Measurements from ENCODE around the gene RHO. TPM values are rescaled to one million over a fixed set of nuclear protein-coding genes. Genes with fewer than 3 reads are reported as not detected.

RHO gene
- total RNA-seq, 1 donor, result not detected

DNA sequence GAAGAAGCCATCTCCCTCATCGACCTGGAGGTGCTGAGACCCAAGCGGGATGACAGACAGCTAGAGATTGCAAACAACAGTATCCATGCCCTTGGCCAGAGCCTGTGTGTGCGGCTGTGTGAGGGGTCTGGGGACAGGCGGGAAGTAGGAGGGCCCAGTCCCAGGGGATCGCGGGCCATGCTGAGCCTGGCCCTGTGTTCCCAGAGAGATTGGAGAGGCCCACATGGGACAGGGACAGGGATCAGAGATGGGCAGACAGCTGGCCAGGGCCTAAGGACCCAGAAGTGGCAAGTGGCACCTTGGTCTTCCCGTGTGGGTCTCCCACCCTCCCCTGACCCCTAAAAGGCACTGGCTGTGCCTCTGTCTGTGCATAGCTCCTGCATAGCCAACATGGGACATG is 10.9 kb upstream of the RHO start:
- no peak overlapping the region for H3K27ac ChIP-seq (ENCODE audit: low read depth, low read length)
- H3K4me2 ChIP-seq (ENCODE audit: insufficient read depth, low read length), result no peak overlapping the region
- H4K20me1 ChIP-seq (ENCODE audit: insufficient read depth, low read length), result no peaks in the 10 kb centered on the region
- no peaks in the 10 kb centered on the region for H3K4me1 ChIP-seq (ENCODE audit: insufficient read depth, low read length)
- TF ChIP-seq, protein P1, sequence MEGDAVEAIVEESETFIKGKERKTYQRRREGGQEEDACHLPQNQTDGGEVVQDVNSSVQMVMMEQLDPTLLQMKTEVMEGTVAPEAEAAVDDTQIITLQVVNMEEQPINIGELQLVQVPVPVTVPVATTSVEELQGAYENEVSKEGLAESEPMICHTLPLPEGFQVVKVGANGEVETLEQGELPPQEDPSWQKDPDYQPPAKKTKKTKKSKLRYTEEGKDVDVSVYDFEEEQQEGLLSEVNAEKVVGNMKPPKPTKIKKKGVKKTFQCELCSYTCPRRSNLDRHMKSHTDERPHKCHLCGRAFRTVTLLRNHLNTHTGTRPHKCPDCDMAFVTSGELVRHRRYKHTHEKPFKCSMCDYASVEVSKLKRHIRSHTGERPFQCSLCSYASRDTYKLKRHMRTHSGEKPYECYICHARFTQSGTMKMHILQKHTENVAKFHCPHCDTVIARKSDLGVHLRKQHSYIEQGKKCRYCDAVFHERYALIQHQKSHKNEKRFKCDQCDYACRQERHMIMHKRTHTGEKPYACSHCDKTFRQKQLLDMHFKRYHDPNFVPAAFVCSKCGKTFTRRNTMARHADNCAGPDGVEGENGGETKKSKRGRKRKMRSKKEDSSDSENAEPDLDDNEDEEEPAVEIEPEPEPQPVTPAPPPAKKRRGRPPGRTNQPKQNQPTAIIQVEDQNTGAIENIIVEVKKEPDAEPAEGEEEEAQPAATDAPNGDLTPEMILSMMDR (IDR thresholded peaks at IDR 0.05; ENCODE audit: extremely low read depth, low read depth, low read length), result no peak
- H3K4me3 ChIP-seq (ENCODE audit: insufficient read depth, low read length), result no peak overlapping the region
- no peaks in the 10 kb centered on the region for H3K79me2 ChIP-seq (ENCODE audit: insufficient read depth, low read length)
- no peaks in the 10 kb centered on the region for H3K9me3 ChIP-seq (ENCODE audit: low read depth, low read length)
- no peak for DNase-seq (ENCODE audit: insufficient read length, low spot score, missing footprints)
- no peak overlapping the region for H2AFZ ChIP-seq (ENCODE audit: low read length)
- H3K27me3 ChIP-seq (ENCODE audit: insufficient read depth, low read length), result no peaks in the 10 kb centered on the region
- H3K36me3 ChIP-seq (ENCODE audit: insufficient read depth, low read length), result peaks cover 5% of the 10 kb centered on the region

DNA sequence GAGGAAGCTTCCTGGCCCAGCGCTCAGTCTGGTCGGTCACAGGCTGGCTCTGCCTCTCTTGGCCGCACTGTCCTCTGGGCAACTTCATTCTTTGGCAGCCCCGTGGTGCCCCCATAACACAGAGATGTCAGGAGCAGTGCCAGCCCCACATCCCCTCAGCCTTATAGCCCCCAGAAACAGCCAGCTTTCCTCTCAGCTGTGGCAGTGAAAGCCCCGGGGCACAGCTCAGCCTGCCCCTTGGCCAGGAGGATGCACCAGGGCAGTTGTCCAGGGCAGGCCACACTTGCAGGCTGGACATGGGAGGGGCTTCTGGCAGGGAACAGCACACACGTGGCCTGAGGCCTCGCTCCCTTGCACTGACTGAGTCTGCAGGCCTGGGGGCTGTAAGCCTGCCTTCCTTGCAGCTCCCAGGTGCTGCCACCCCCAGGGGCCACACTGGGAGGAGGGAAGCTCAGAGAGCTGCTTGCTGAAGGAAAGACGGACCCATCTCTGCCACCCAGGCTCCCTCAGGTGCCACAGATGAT is 10.3 kb upstream of the RHO start:
- Histone ChIP-seq H3K36me3 (ENCODE audit: insufficient read depth, low read length) (peaks cover 5% of the 10 kb centered on the region), H3K4me1 (ENCODE audit: insufficient read depth, low read length) (no peaks in the 10 kb centered on the region), H4K20me1 (ENCODE audit: insufficient read depth, low read length) (no peaks in the 10 kb centered on the region), H3K4me3 (ENCODE audit: insufficient read depth, low read length) (no peak overlapping the region), H3K27me3 (ENCODE audit: insufficient read depth, low read length) (no peaks in the 10 kb centered on the region), H3K4me2 (ENCODE audit: insufficient read depth, low read length) (no peak overlapping the region), H2AFZ (ENCODE audit: low read length) (no peak overlapping the region), H3K27ac (ENCODE audit: low read depth, low read length) (no peak overlapping the region), H3K79me2 (ENCODE audit: insufficient read depth, low read length) (no peaks in the 10 kb centered on the region), H3K9me3 (ENCODE audit: low read depth, low read length) (no peaks in the 10 kb centered on the region)
- TF ChIP-seq, protein P1 (IDR thresholded peaks at IDR 0.05; ENCODE audit: extremely low read depth, low read depth, low read length), result no peak
- no peak for DNase-seq (ENCODE audit: insufficient read length, low spot score, missing footprints)

DNA sequence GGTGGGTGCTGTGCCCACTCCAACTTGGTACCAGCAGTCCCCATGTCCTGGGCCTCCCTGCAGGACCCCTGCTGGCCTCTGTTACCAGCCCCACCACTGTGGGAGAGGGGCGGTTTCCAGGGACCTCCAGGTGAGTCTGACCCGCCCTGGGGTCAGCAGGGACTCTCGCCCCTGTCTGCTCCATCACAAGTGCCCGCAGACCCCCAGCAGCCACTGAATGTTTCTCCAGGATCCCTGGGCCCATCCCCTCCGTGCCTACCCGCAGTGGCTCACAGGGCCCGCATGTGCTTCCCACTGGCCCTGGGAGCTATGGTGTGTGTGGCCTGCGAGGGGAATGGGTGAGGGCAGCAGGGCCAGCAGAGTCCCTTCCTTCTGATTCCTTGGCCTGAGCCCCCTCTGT is 9.9 kb upstream of the RHO start:
- TF ChIP-seq, protein P1 (IDR thresholded peaks at IDR 0.05; ENCODE audit: extremely low read depth, low read depth, low read length), result no peak
- no peaks in the 10 kb centered on the region for H3K79me2 ChIP-seq (ENCODE audit: insufficient read depth, low read length)

DNA sequence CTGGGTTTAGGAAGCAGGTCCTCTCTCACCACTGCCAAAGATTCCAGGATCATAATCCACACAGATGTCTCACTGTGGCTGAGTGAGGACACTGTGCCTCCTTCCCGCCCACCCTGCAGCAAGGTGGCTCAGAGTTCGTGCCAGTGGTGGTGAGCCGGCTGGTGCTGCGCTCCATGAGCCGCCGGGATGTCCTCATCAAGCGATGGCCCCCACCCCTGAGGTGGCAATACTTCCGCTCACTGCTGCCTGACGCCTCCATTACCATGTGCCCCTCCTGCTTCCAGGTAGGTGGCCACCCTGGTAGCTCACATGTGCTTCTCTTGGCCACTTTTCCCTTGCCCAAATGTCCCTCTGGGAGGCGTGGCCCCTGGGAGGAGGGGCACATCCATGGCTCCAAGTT is 9.0 kb upstream of the RHO start:
- Histone ChIP-seq H3K4me3 (ENCODE audit: insufficient read depth, low read length) (no peak overlapping the region), H3K27ac (ENCODE audit: low read depth, low read length) (no peak overlapping the region), H3K4me1 (ENCODE audit: insufficient read depth, low read length) (no peaks in the 10 kb centered on the region), H2AFZ (ENCODE audit: low read length) (no peak overlapping the region), H3K36me3 (ENCODE audit: insufficient read depth, low read length) (peaks cover 5% of the 10 kb centered on the region), H3K9me3 (ENCODE audit: low read depth, low read length) (no peaks in the 10 kb centered on the region), H3K4me2 (ENCODE audit: insufficient read depth, low read length) (no peak overlapping the region), H3K79me2 (ENCODE audit: insufficient read depth, low read length) (no peaks in the 10 kb centered on the region), H4K20me1 (ENCODE audit: insufficient read depth, low read length) (no peaks in the 10 kb centered on the region), H3K27me3 (ENCODE audit: insufficient read depth, low read length) (no peaks in the 10 kb centered on the region)
- TF ChIP-seq, protein P1 (IDR thresholded peaks at IDR 0.05; ENCODE audit: extremely low read depth, low read depth, low read length), result no peak
- no peak for DNase-seq (ENCODE audit: insufficient read length, low spot score, missing footprints)

More for the DNA sequence above, 9.9 kb upstream of the RHO start:
- Histone ChIP-seq H3K4me3 (ENCODE audit: insufficient read depth, low read length) (no peak overlapping the region), H3K27me3 (ENCODE audit: insufficient read depth, low read length) (no peaks in the 10 kb centered on the region), H2AFZ (ENCODE audit: low read length) (no peak overlapping the region), H3K4me1 (ENCODE audit: insufficient read depth, low read length) (no peaks in the 10 kb centered on the region), H3K4me2 (ENCODE audit: insufficient read depth, low read length) (no peak overlapping the region), H3K36me3 (ENCODE audit: insufficient read depth, low read length) (peaks cover 5% of the 10 kb centered on the region), H3K27ac (ENCODE audit: low read depth, low read length) (no peak overlapping the region), H3K9me3 (ENCODE audit: low read depth, low read length) (no peaks in the 10 kb centered on the region), H4K20me1 (ENCODE audit: insufficient read depth, low read length) (no peaks in the 10 kb centered on the region)
- no peak for DNase-seq (ENCODE audit: insufficient read length, low spot score, missing footprints)
